Esophagus squamous epithelium (tissue), 5 donors: ENCODE data around the gene HFM1. TPM values are rescaled to one million over a fixed set of nuclear protein-coding genes. Genes with fewer than 3 reads are reported as not detected.

Experiments used
- DNase-seq: peaks from one replicate; lab custom pipeline; 2025; lab: John Stamatoyannopoulos, UW
- H3K27ac ChIP-seq, 4 donors: fragments of 200-600 bp; sonication (generic); one replicate each; pipeline ENCODE4 v1.5.1; 2016 to 2019; ENCODE audit warnings: mild to moderate bottlenecking in 1 of 4
- H3K27me3 ChIP-seq, 4 donors: fragments of 200-600 bp; sonication (generic); 1 replicate in 3 of 4; 2 replicates in 1 of 4; pipeline versions ENCODE4 v1.5.1 to v1.6.0; 2017 to 2021; ENCODE audit warnings: antibody characterized with exemption in 1 of 4
- H3K36me3 ChIP-seq, 3 donors: fragments of 200-600 bp; sonication (generic); one replicate each; pipeline ENCODE4 v1.5.1; 2016 to 2019
- H3K4me1 ChIP-seq, 3 donors: fragments of 200-600 bp; sonication (generic); one replicate each; pipeline ENCODE4 v1.5.1; 2017 to 2019
- H3K4me3 ChIP-seq, 4 donors: fragments of 200-600 bp; sonication (generic); 1 replicate in 3 of 4; 2 replicates in 1 of 4; pipeline ENCODE4 v1.5.1; 2016 to 2019; ENCODE audit warnings: mild to moderate bottlenecking in 2 of 4, moderate library complexity in 1 of 4
- H3K9me3 ChIP-seq, 3 donors: fragments of 200-600 bp; sonication (generic); one replicate each; pipeline ENCODE4 v1.5.1; 2016 to 2019
- CTCF ChIP-seq, 6 experiments: fragments of 450-650 bp in 4 of 6; fragments of 200-600 bp in 2 of 6; sonication (generic) in 2 of 6; IDR thresholded peaks; one replicate each; pipeline ENCODE4 v1.5.1; 2016 to 2019; ENCODE audit warnings: antibody characterized with exemption in 6 of 6, mild to moderate bottlenecking in 4 of 6, moderate library complexity in 4 of 6
- POLR2A ChIP-seq, 4 donors: fragments of 450-650 bp; IDR thresholded peaks; one replicate each; pipeline ENCODE4 v1.6.1; 2017; ENCODE audit warnings: antibody characterized with exemption in 4 of 4, mild to moderate bottlenecking in 4 of 4, moderate library complexity in 3 of 4
- WGBS, 2 donors: methylation state at CpG; one replicate each; pipeline ENCODE4 v1.1.5; 2018; 5-methylcytosine and 5-hydroxymethylcytosine counted together
- intact Hi-C: fragments of 100-400 bp; cut with DNase I; formaldehyde crosslinking; loops from one replicate; pipeline ENCODE4 v1.15.0; 2022
- total RNA-seq, 4 donors: library from RNA; depleted of rRNA; stranded (reverse); fragments of >200 nt; gene quantifications; one replicate each; pipeline ENCODE4 v1.1.0, GENCODE V29; 2016
- donor health status: DM: yes; HTN: yes; CAD: no.

Gene HFM1
- total RNA-seq, 4 donors from 2014 or later, result 0.09 to 0.79 (median 0.76) TPM; not detected in 1

DNA sequence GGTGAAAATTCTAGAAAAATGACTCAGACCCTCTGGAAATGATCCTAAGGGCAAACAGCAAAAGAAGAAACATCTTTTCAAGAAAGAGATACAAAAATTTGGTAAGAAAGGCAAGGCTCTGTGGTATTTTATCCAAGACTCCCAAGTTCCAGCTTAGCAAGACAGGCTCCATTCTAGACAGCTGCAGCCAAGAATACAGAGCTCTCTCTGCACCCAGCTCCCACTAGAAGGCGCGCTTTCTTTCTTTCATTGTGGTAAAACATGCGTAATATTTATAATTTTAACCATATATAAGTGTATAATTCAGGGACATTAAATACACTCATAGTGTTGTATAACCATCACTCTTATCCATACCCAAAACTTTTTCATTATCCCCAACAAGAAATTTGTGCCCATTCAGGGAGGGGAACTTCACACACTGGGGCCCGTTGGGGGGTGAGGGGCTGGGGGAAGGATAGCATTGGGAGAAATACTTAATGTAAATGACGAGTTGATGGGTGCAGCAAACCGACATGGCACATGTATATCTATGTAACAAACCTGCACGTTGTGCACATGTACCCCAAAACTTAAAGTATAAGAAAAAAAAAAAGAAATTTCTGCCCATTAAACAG is 2.2 kb upstream of the HFM1 start:
- Histone ChIP-seq H3K36me3 (no peaks in the 10 kb centered on the region), H3K4me3 (no peak overlapping the region), H3K27ac (no peak overlapping the region), H3K4me1 (peaks cover 0 to 14% (median 0%) of the 10 kb centered on the region in 3 donors), H3K27me3 (peaks cover 0 to 14% (median 0%) of the 10 kb centered on the region in 4 donors), H3K9me3 (no peaks in the 10 kb centered on the region)
- TF ChIP-seq POLR2A (IDR thresholded peaks at IDR 0.05), result no peak
- peak in 1 of 6 experiments; percentile 14 for TF ChIP-seq CTCF (IDR thresholded peaks at IDR 0.05)
- WGBS, 2 donors, result 57 to 59% methylated on average over 7 of the region's 7 CpGs
- intact Hi-C loops, result no loop called here
- DNase-seq, result no peak

- no peak overlapping the region for H3K27ac ChIP-seq
- peaks cover 0 to 10% (median 0%) of the 10 kb centered on the region in 4 donors for H3K27me3 ChIP-seq
- DNase-seq, result no peak
- peaks cover 0 to 14% (median 0%) of the 10 kb centered on the region in 3 donors for H3K4me1 ChIP-seq
- H3K4me3 ChIP-seq, result no peak overlapping the region
- 27 to 29% methylated on average over 3 of the region's 3 CpGs for WGBS, 2 donors
- TF ChIP-seq POLR2A (IDR thresholded peaks at IDR 0.05), result no peak
- TF ChIP-seq CTCF (IDR thresholded peaks at IDR 0.05), result peak in 3 of 6 experiments; percentile 22 to 38 (median 36)
- no peaks in the 10 kb centered on the region for H3K9me3 ChIP-seq
- intact Hi-C loops, result no loop called here
- no peaks in the 10 kb centered on the region for H3K36me3 ChIP-seq
Measured at GRCh38 chr1:91402023-91402422, 2.6 kb downstream of the HFM1 start.

- Histone ChIP-seq H3K4me3 (no peak overlapping the region), H3K36me3 (no peaks in the 10 kb centered on the region), H3K4me1 (peaks cover 0 to 14% (median 0%) of the 10 kb centered on the region in 3 donors), H3K27me3 (peaks cover 0 to 9% (median 0%) of the 10 kb centered on the region in 4 donors), H3K9me3 (no peaks in the 10 kb centered on the region), H3K27ac (no peak overlapping the region)
- 71 to 75% methylated on average over 6 of the region's 6 CpGs for WGBS, 2 donors
- no peak for DNase-seq
- intact Hi-C loops, result no loop called here
- TF ChIP-seq CTCF (IDR thresholded peaks at IDR 0.05), result no peak
- TF ChIP-seq POLR2A (IDR thresholded peaks at IDR 0.05), result no peak
Measured at GRCh38 chr1:91400133-91400725, 4.4 kb downstream of the HFM1 start.

- H3K27me3 ChIP-seq, result no peaks in the 10 kb centered on the region
- H3K4me3 ChIP-seq, result no peak overlapping the region
- intact Hi-C loops, result no loop called here
- no peak for DNase-seq
- H3K27ac ChIP-seq, result no peak overlapping the region
- no peaks in the 10 kb centered on the region for H3K4me1 ChIP-seq
- TF ChIP-seq POLR2A (IDR thresholded peaks at IDR 0.05) (no peak), CTCF (IDR thresholded peaks at IDR 0.05) (no peak)
- H3K36me3 ChIP-seq, result no peaks in the 10 kb centered on the region
- no peaks in the 10 kb centered on the region for H3K9me3 ChIP-seq
- 42 to 43% methylated on average over 1 of the region's 1 CpG for WGBS, 2 donors
Measured at GRCh38 chr1:91398291-91398690, 6.3 kb downstream of the HFM1 start.

DNA sequence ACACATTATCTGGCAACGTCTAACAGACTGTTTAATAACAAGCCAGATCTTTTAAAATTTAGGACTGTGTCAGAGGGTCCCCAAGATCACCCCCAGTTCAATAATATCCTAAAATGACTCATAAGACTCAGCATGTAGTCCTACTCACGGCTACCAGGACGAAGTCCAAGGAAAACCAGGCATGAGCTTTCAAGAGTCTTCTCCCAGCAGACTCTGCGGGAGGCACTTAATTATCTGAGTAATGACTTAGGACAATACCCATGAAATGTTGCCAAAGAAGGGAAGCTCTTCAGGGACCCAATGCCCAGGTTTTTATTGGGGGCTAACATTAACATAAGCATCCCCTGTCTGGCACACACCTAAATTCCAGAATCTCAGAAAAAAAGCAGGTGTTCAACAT is 7.0 kb downstream of the HFM1 start:
- no peak for TF ChIP-seq POLR2A (IDR thresholded peaks at IDR 0.05)
- no peak for TF ChIP-seq CTCF (IDR thresholded peaks at IDR 0.05)
- H3K27ac ChIP-seq, result no peak overlapping the region
- no peaks in the 10 kb centered on the region for H3K4me1 ChIP-seq
- H3K9me3 ChIP-seq, result no peaks in the 10 kb centered on the region
- WGBS, 2 donors, result 53 to 74% methylated on average over 4 of the region's 4 CpGs
- no peak for DNase-seq
- H3K27me3 ChIP-seq, result no peaks in the 10 kb centered on the region
- H3K4me3 ChIP-seq, result no peak overlapping the region
- intact Hi-C loops, result no loop called here
- no peaks in the 10 kb centered on the region for H3K36me3 ChIP-seq
